K562 (cell line): ENCODE results near the gene DCAF8L1. TPM values are rescaled to one million over a fixed set of nuclear protein-coding genes. Genes with fewer than 3 reads are reported as not detected.

ENCODE experiments used
- ATAC-seq: fragments of 200-7000 bp; cut with Tn5 transposase; 3 replicates; pipeline ENCODE4 v1.9.1; 2020; ENCODE audit warnings: moderate library complexity
- BruUV-seq: library from RNA; stranded (reverse); fragments of 400-500 nt; replicated peaks from 2 replicates; lab custom pipeline; 2021; lab: Mats Ljungman, UMichigan
- CTCF ChIA-PET: fragments of 300-600 bp; formaldehyde crosslinking; extraction: SDS; loops from one replicate; lab custom pipeline; 2021; ENCODE audit warnings: low intra/inter-chr PET ratio; lab: Yijun Ruan, JAX
- POLR2A ChIA-PET: fragments of 300-600, 350-650 bp; sonication (Branson Sonifier 250); formaldehyde crosslinking; extraction: SDS; loops from one replicate; lab custom pipeline; 2021; ENCODE audit warnings: antibody characterized with exemption, inconsistent platforms; lab: Yijun Ruan, JAX
- DNase-seq, 4 experiments: peaks; one replicate each; pipeline versions ENCODE4 v3.0.0 to v3.0.0-alpha.2; 2011 to 2018; ENCODE audit warnings: low spot score in 3 of 4, mixed read lengths in 3 of 4; ENCODE audit errors: extremely low read depth in 1 of 4
- FAIRE-seq: peaks from 2 replicates; lab custom pipeline; 2011; peaks lifted over from hg19 to GRCh38; lab: Jason Lieb, UNC
- H2AFZ ChIP-seq: 2 replicates; pipeline ENCODE4 v1.6.0; 2011; ENCODE audit warnings: low read depth, low read length, control low read depth, inconsistent platforms
- H3K27ac ChIP-seq: fragments of 200-600 bp; 3 replicates; pipeline ENCODE4 v1.8.0; 2011; ENCODE audit warnings: low read depth, mild to moderate bottlenecking, control low read depth, inconsistent platforms, low read length, moderate library complexity, mixed read lengths; ENCODE audit errors: extremely low read depth
- H3K27me3 ChIP-seq, 2 experiments: fragments of 300-600 bp in 1 of 2; 2 replicates in 1 of 2; 3 replicates in 1 of 2; pipeline versions ENCODE4 v1.6.0 to v1.8.0; 2011; ENCODE audit warnings: inconsistent platforms in 2 of 2, low read length in 2 of 2, mild to moderate bottlenecking in 1 of 2, mixed read lengths in 1 of 2, moderate library complexity in 1 of 2; ENCODE audit not compliant: control insufficient read depth in 2 of 2, insufficient read depth in 2 of 2
- H3K36me3 ChIP-seq: fragments of 300-600 bp; 3 replicates; pipeline ENCODE4 v1.8.0; 2011; ENCODE audit warnings: mild to moderate bottlenecking, low read length, inconsistent platforms; ENCODE audit not compliant: control insufficient read depth, insufficient read depth
- H3K4me1 ChIP-seq, 2 experiments: fragments of 200-600 bp in 1 of 2; replicated peaks in 1 of 2; 2 replicates in 1 of 2; 3 replicates in 1 of 2; pipeline versions ENCODE4 v1.5.1 to v1.8.0; 2011; ENCODE audit warnings: inconsistent platforms in 2 of 2, low read length in 2 of 2, mild to moderate bottlenecking in 1 of 2, mixed read lengths in 1 of 2, moderate library complexity in 1 of 2; ENCODE audit not compliant: control insufficient read depth in 2 of 2, insufficient read depth in 2 of 2
- H3K4me2 ChIP-seq: 2 replicates; pipeline ENCODE4 v1.6.1; 2011; ENCODE audit warnings: low read length, control low read depth, inconsistent platforms, mixed read lengths; ENCODE audit not compliant: insufficient read depth
- H3K4me3 ChIP-seq: fragments of 200-600 bp; sonication (generic), shearing (Covaris generic); 2 replicates; pipeline ENCODE4 v1.5.1; 2016; ENCODE audit warnings: control low read depth, inconsistent platforms
- H3K79me2 ChIP-seq: fragments of 200-600 bp; 3 replicates; pipeline ENCODE4 v1.8.0; 2011; ENCODE audit warnings: low read length, inconsistent platforms; ENCODE audit not compliant: control insufficient read depth, insufficient read depth
- H3K9ac ChIP-seq, 2 experiments: 2 replicates each; pipeline versions ENCODE4 v1.6.0 to v1.6.1; 2011; ENCODE audit warnings: low read depth in 2 of 2, low read length in 2 of 2, control low read depth in 1 of 2, inconsistent platforms in 1 of 2, mild to moderate bottlenecking in 1 of 2, mixed read lengths in 1 of 2; ENCODE audit not compliant: insufficient read depth in 1 of 2
- H3K9me1 ChIP-seq: one replicate; pipeline ENCODE4 v1.6.0; 2011; ENCODE audit warnings: inconsistent platforms, mild to moderate bottlenecking, low read length, moderate library complexity; ENCODE audit not compliant: control insufficient read depth, insufficient read depth
- H3K9me3 ChIP-seq: replicated peaks from 2 replicates; pipeline ENCODE4 v1.5.1; 2011; ENCODE audit warnings: low read depth, low read length, inconsistent platforms; ENCODE audit not compliant: control insufficient read depth, insufficient read depth
- H4K20me1 ChIP-seq: replicated peaks from 2 replicates; pipeline ENCODE4 v1.6.1; 2011; ENCODE audit warnings: low read length, inconsistent platforms, mixed read lengths; ENCODE audit not compliant: control insufficient read depth, insufficient read depth
- COPS2 ChIP-seq: fragments of 450-650 bp; conservative IDR thresholded peaks from 2 replicates; pipeline ENCODE4 v1.6.1; 2016; ENCODE audit warnings: mild to moderate bottlenecking, moderate library complexity
- PRMT5 ChIP-seq: sonication (generic); formaldehyde crosslinking; IDR thresholded peaks from 2 replicates; pipeline ENCODE4 v1.5.0; 2020; ENCODE audit warnings: missing genetic modification reagents
- PRPF4 ChIP-seq: fragments of 200-400 bp; formaldehyde crosslinking; IDR thresholded peaks from one replicate; pipeline ENCODE4 v1.6.1; 2017; ENCODE audit warnings: low read length, low read depth, mild to moderate bottlenecking; ENCODE audit not compliant: insufficient read depth, poor library complexity, severe bottlenecking
- SP2 ChIP-seq: IDR thresholded peaks from 2 replicates; pipeline ENCODE4 v1.6.1; 2011; ENCODE audit warnings: mild to moderate bottlenecking, low read depth, low read length, moderate library complexity; ENCODE audit not compliant: poor library complexity, severe bottlenecking; ENCODE audit errors: extremely low read depth
- ZC3H4 ChIP-seq: sonication (generic); formaldehyde crosslinking; IDR thresholded peaks from 2 replicates; pipeline ENCODE4 v1.9.0; 2021; ENCODE audit warnings: missing genetic modification reagents, borderline replicate concordance
- ZNF324 ChIP-seq: fragments of 250-450 bp; sonication (Bioruptor Pico); IDR thresholded peaks from 2 replicates; pipeline ENCODE4 v1.4.0; 2020; ENCODE audit warnings: mild to moderate bottlenecking
- WGBS: fragments of 100-300 bp; shearing (Covaris generic); methylation state at CpG from one replicate; pipeline ENCODE4 v1.1.6; 2016; ENCODE audit warnings: low coverage, mixed read lengths; ENCODE audit not compliant: insufficient coverage; ENCODE audit errors: missing lambda C conversion rate; 5-methylcytosine and 5-hydroxymethylcytosine counted together
- in situ Hi-C: fragments of 300-500 bp; cut with MboI; formaldehyde crosslinking; loops from 4 replicates; pipeline ENCODE4 v1.15.0; 2018; ENCODE audit warnings: inconsistent platforms, mixed read lengths
- intact Hi-C: fragments of 100-400 bp; cut with micrococcal nuclease; formaldehyde crosslinking; loops from 2 replicates; pipeline ENCODE4 v1.14.2; 2022
- polyA plus RNA-seq, 8 experiments: library from polyadenylated mRNA; depleted of rRNA in 4 of 8; stranded (reverse) in 5 of 8; unstranded in 3 of 8; fragments of >200 nt; fragmentation: Nextera tagmentation in 2 of 8; fragmentation: Illumina TruSeq in 1 of 8; extraction: Ambion mirVana in 2 of 8; extraction: Trizol in 1 of 8; gene quantifications; 2 replicates each; pipeline versions ENCODE4 v1.2.1 to v1.2.3, GENCODE V29; 2011 to 2014; ENCODE audit warnings: inconsistent platforms in 1 of 8, missing spikeins in 1 of 8
- total RNA-seq, 7 experiments: library from RNA; depleted of rRNA in 6 of 7; stranded (reverse); fragments of >200 nt in 6 of 7; fragmentation: Illumina TruSeq in 2 of 7; extraction: Trizol in 2 of 7; gene quantifications; 2 replicates each; pipeline versions ENCODE4 v1.2.1 to v1.2.3, GENCODE V29; 2011 to 2021; ENCODE audit warnings: low replicate concordance in 1 of 7

The DCAF8L1 gene
- total and polyA plus RNA-seq, 9 of the 15 experiments (the other 6 are each of a cell fraction or from before 2014, with no cell fraction given) = 0.03 TPM; not detected in 7

DNA sequence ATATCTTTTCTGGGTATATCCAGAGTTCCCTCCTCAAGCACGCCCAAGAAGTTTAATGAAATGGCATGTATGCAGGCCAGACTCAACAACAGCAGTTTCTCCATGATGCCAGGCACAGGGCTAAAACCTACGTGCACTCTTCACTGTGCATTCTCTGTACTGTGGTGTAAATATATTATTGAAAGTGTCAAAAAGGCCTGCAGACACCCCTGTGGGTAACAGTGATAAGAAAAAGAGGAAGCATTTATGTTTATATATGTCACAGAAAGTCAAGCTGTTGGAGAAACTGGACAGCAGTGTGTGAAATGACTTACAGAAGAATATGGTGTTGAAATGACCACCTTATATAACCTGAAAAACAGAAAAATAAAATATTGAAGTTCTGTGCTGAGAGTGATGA is 29.6 kb upstream of the DCAF8L1 start:
- FAIRE-seq = no peak
- Histone ChIP-seq H3K9ac (no peak overlapping the region), H3K9me1 (no peaks in the 10 kb centered on the region)
- CTCF ChIA-PET = no interaction called here
- DNase-seq = no peak
- WGBS = 0% methylated on average over 2 of the region's 2 CpGs
- in situ Hi-C loops = no loop called here
- TF ChIP-seq COPS2 = no peak
- TF ChIP-seq, all 486 proteins: peak for 0
- Histone ChIP-seq H3K79me2 (no peaks in the 10 kb centered on the region), H3K4me3 (no peak overlapping the region), H3K9me3 (no peaks in the 10 kb centered on the region), H3K27ac (no peak overlapping the region), H3K36me3 (no peaks in the 10 kb centered on the region), H3K4me2 (no peak overlapping the region), H3K4me1 (no peaks in the 10 kb centered on the region), H2AFZ (no peak overlapping the region), H4K20me1 (no peaks in the 10 kb centered on the region), H3K27me3 (no peaks in the 10 kb centered on the region)
- POLR2A ChIA-PET = no interaction called here
- BruUV-seq = no TSS peak
- ATAC-seq = no peak
- intact Hi-C loops = no loop called here

DNA sequence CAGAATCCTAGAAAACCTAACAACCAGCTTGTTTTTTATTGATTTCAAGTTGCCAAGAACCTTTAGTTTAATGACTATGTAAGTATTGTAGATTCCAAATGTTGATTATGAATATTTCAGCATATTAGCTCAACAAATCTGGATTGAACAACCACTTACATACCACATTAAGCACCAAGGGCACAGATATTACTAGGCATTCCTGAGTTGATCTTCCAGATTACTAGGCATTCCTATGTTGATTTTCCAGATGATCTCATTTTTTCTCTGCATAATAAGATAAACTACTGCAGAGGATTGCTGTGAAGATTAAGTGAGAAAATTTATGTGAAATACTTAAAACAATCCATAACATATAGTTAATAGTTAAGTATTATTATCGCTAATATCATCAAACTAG is 17.4 kb upstream of the DCAF8L1 start:
- no peaks in the 10 kb centered on the region; the same call in 1 of the 2 replicates for H3K9me3 ChIP-seq
- no peak overlapping the region for H3K27ac ChIP-seq
- ChIA-PET CTCF (no interaction called here), POLR2A (no interaction called here)
- no peaks in the 10 kb centered on the region for H4K20me1 ChIP-seq
- no peaks in the 10 kb centered on the region for H3K9me1 ChIP-seq
- 0% methylated on average over 1 of the region's 1 CpG for whole genome bisulfite sequencing
- no peaks in the 10 kb centered on the region for H3K27me3 ChIP-seq
- no peaks in the 10 kb centered on the region for H3K36me3 ChIP-seq
- BruUV-seq = no TSS peak
- DNase-seq (no peak), ATAC-seq (no peak), FAIRE-seq (no peak)
- no peak for TF ChIP-seq PRMT5 (CRISPR knock-in tag)
- TF ChIP-seq ZNF324 (CRISPR knock-in tag) = no peak
- TF ChIP-seq PRPF4 = no peak
- no peak for TF ChIP-seq ZC3H4 (CRISPR knock-in tag)
- no peak for TF ChIP-seq SP2
- H3K4me2 ChIP-seq = no peak overlapping the region
- no peaks in the 10 kb centered on the region for H3K4me1 ChIP-seq
- no peak overlapping the region for H3K9ac ChIP-seq
- H3K79me2 ChIP-seq = no peaks in the 10 kb centered on the region
- H3K4me3 ChIP-seq = no peak overlapping the region
- intact Hi-C loops = no loop called here
- in situ Hi-C loops = no loop called here
- H2AFZ ChIP-seq = no peak overlapping the region
